Loucy (cell line): ENCODE measurements around the gene PHACTR3.

Source experiments
- H2AFZ ChIP-seq: fragments of 200-600 bp; sonication (generic); 2 replicates; pipeline ENCODE4 v1.6.0; 2016; ENCODE audit warnings: antibody characterized with exemption, mild to moderate bottlenecking, low read length, moderate library complexity
- H3F3A ChIP-seq: fragments of 200-600 bp; 2 replicates; pipeline ENCODE4 v1.6.0; 2016; ENCODE audit warnings: antibody characterized with exemption, low read depth, mild to moderate bottlenecking
- H3K27me3 ChIP-seq: fragments of 200-600 bp; sonication (generic); 2 replicates; pipeline ENCODE4 v1.6.1; 2014; ENCODE audit warnings: low read length, mild to moderate bottlenecking; ENCODE audit not compliant: insufficient read depth, poor library complexity, severe bottlenecking
- H3K36me3 ChIP-seq: fragments of 200-600 bp; sonication (generic); 2 replicates; pipeline ENCODE4 v1.6.1; 2016; ENCODE audit warnings: low read length; ENCODE audit not compliant: insufficient read depth
- H3K4me1 ChIP-seq: fragments of 200-600 bp; sonication (generic); 2 replicates; pipeline ENCODE4 v1.5.1; 2014; ENCODE audit warnings: low read length, mild to moderate bottlenecking; ENCODE audit not compliant: insufficient read depth, poor library complexity, severe bottlenecking
- H3K4me2 ChIP-seq: fragments of 200-600 bp; sonication (generic); 2 replicates; pipeline ENCODE4 v1.6.0; 2014; ENCODE audit warnings: antibody characterized with exemption, low read length, low read depth, mild to moderate bottlenecking; ENCODE audit not compliant: poor library complexity, severe bottlenecking
- H3K4me3 ChIP-seq: fragments of 200-600 bp; sonication (generic); 2 replicates; pipeline ENCODE4 v1.5.1; 2014; ENCODE audit warnings: low read length, mild to moderate bottlenecking, mixed read lengths; ENCODE audit not compliant: poor library complexity, severe bottlenecking
- H3K79me2 ChIP-seq: fragments of 200-600 bp; sonication (generic); 2 replicates; pipeline ENCODE4 v1.6.1; 2014; ENCODE audit warnings: low read length; ENCODE audit not compliant: insufficient read depth
- H3K9ac ChIP-seq: fragments of 200-600 bp; sonication (generic); 2 replicates; pipeline ENCODE4 v1.6.0; 2014; ENCODE audit warnings: mild to moderate bottlenecking, low read depth, low read length, moderate library complexity; ENCODE audit not compliant: poor library complexity, severe bottlenecking
- H3K9me2 ChIP-seq: fragments of 200-600 bp; sonication (generic); replicated peaks from 2 replicates; pipeline ENCODE4 v1.6.1; 2016; ENCODE audit warnings: low read depth, low read length, mixed read lengths
- H3K9me3 ChIP-seq: fragments of 200-600 bp; sonication (generic); 2 replicates; pipeline ENCODE4 v1.6.1; 2014; ENCODE audit warnings: mild to moderate bottlenecking, antibody characterized with exemption, low read length, low read depth; ENCODE audit not compliant: insufficient read depth
- H4K20me1 ChIP-seq: fragments of 200-600 bp; sonication (generic); 2 replicates; pipeline ENCODE4 v1.6.0; 2014; ENCODE audit warnings: antibody characterized with exemption, low read length, mild to moderate bottlenecking; ENCODE audit not compliant: insufficient read depth, poor library complexity, severe bottlenecking
- EZH2phosphoT487 ChIP-seq: fragments of 200-600 bp; IDR thresholded peaks from 2 replicates; pipeline ENCODE4 v1.6.1; 2018; ENCODE audit warnings: antibody characterized with exemption, mild to moderate bottlenecking, moderate library complexity, borderline replicate concordance
- TF ChIP-seq, protein P1 (sequence below): fragments of 200-600 bp; sonication (generic); conservative IDR thresholded peaks from 2 replicates; pipeline ENCODE4 v1.5.1; 2014; ENCODE audit warnings: mild to moderate bottlenecking, antibody characterized with exemption, low read length

PHACTR3 gene

DNA sequence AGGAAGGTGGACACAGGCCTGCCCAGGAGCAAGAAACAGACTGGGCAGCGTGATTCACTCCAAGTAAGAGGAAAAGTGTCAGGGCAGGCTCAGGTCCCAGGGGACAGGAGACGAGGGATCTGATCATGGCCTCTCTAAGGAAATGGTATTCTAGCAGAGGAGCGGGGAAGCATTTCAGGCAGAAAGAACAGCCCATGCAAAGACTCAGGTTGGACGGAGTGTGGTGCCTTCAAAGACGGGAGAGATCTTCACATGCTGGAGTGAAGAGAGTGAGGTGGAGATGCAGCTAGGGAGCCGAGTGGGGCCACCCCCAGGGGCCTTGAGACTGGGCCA lies 168.0 kb downstream of the PHACTR3 start:
- no peaks in the 10 kb centered on the region for H3F3A ChIP-seq
- H3K4me1 ChIP-seq = no peaks in the 10 kb centered on the region
- H3K36me3 ChIP-seq = peaks cover 40% of the 10 kb centered on the region; the same call in 1 of the 2 replicates
- TF ChIP-seq EZH2phosphoT487 = no peak
- TF ChIP-seq, protein P1, sequence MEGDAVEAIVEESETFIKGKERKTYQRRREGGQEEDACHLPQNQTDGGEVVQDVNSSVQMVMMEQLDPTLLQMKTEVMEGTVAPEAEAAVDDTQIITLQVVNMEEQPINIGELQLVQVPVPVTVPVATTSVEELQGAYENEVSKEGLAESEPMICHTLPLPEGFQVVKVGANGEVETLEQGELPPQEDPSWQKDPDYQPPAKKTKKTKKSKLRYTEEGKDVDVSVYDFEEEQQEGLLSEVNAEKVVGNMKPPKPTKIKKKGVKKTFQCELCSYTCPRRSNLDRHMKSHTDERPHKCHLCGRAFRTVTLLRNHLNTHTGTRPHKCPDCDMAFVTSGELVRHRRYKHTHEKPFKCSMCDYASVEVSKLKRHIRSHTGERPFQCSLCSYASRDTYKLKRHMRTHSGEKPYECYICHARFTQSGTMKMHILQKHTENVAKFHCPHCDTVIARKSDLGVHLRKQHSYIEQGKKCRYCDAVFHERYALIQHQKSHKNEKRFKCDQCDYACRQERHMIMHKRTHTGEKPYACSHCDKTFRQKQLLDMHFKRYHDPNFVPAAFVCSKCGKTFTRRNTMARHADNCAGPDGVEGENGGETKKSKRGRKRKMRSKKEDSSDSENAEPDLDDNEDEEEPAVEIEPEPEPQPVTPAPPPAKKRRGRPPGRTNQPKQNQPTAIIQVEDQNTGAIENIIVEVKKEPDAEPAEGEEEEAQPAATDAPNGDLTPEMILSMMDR = no peak
- no peak overlapping the region for H3K9ac ChIP-seq
- no peaks in the 10 kb centered on the region for H4K20me1 ChIP-seq
- no peaks in the 10 kb centered on the region for H3K79me2 ChIP-seq
- no peak overlapping the region for H3K4me2 ChIP-seq
- no peak overlapping the region for H2AFZ ChIP-seq
- H3K4me3 ChIP-seq = no peak overlapping the region
- no peaks in the 10 kb centered on the region for H3K9me2 ChIP-seq
- H3K27me3 ChIP-seq = no peaks in the 10 kb centered on the region
- no peaks in the 10 kb centered on the region for H3K9me3 ChIP-seq

- no peak for TF ChIP-seq EZH2phosphoT487
- TF ChIP-seq, protein P1 = no peak
- H3K79me2 ChIP-seq = no peaks in the 10 kb centered on the region
- H3K36me3 ChIP-seq = peaks cover 31% of the 10 kb centered on the region; the same call in 1 of the 2 replicates
Measured at GRCh38 chr20:59772931-59773913, 168.9 kb downstream of the PHACTR3 start.

GRCh38 chr20:59774204-59774641 lies 169.9 kb downstream of the PHACTR3 start:
- Histone ChIP-seq H3F3A (no peaks in the 10 kb centered on the region), H3K9me2 (no peaks in the 10 kb centered on the region), H3K9me3 (no peaks in the 10 kb centered on the region), H3K4me3 (no peak overlapping the region), H3K36me3 (peaks cover 26% of the 10 kb centered on the region; the same call in 1 of the 2 replicates), H3K9ac (no peak overlapping the region), H3K27me3 (no peaks in the 10 kb centered on the region), H3K79me2 (no peaks in the 10 kb centered on the region), H2AFZ (no peak overlapping the region), H3K4me1 (no peaks in the 10 kb centered on the region), H3K4me2 (no peak overlapping the region), H4K20me1 (no peaks in the 10 kb centered on the region)
- no peak for TF ChIP-seq EZH2phosphoT487
- TF ChIP-seq, protein P1 = no peak

More at GRCh38 chr20:59772931-59773913, 168.9 kb downstream of the PHACTR3 start:
- Histone ChIP-seq H3K9ac (no peak overlapping the region), H2AFZ (no peak overlapping the region), H3F3A (no peaks in the 10 kb centered on the region), H3K9me3 (no peaks in the 10 kb centered on the region), H4K20me1 (no peaks in the 10 kb centered on the region), H3K27me3 (no peaks in the 10 kb centered on the region), H3K4me2 (no peak overlapping the region), H3K4me3 (no peak overlapping the region), H3K9me2 (no peaks in the 10 kb centered on the region), H3K4me1 (no peaks in the 10 kb centered on the region)
